PFSK-1 (cell line): ENCODE measurements around the gene CLPTM1L. TPM values are rescaled to one million over a fixed set of nuclear protein-coding genes. Genes with fewer than 3 reads are reported as not detected.

Source experiments
- FOXP2 ChIP-seq: optimal IDR thresholded peaks from 2 replicates; pipeline ENCODE3; 2011; ENCODE audit warnings: borderline replicate concordance, control low read depth, inconsistent platforms; ENCODE audit not compliant: insufficient read depth; ENCODE audit errors: extremely low read length, extremely low read depth
- POLR2AphosphoS5 ChIP-seq: IDR thresholded peaks from 2 replicates; pipeline ENCODE4 v1.6.1; 2012; ENCODE audit warnings: low read depth, mild to moderate bottlenecking, control low read depth, low read length, moderate library complexity
- SIN3A ChIP-seq: IDR thresholded peaks from 2 replicates; pipeline ENCODE4 v1.6.1; 2012; ENCODE audit warnings: mild to moderate bottlenecking, low read length, moderate library complexity, borderline replicate concordance; ENCODE audit not compliant: insufficient read depth
- TAF1 ChIP-seq: IDR thresholded peaks from 2 replicates; pipeline ENCODE4 v1.6.1; 2012; ENCODE audit warnings: low read length, control low read depth, borderline replicate concordance; ENCODE audit not compliant: insufficient read depth
- polyA plus RNA-seq: library from polyadenylated mRNA; unstranded; fragments of >200 nt; gene quantifications from one replicate; pipeline ENCODE4 v1.2.1, GENCODE V29; 2012; ENCODE audit warnings: low read depth, missing spikeins; ENCODE audit not compliant: insufficient read length
- TF ChIP-seq, protein P1 (sequence below), 2 experiments: IDR thresholded peaks; 2 replicates each; pipeline versions ENCODE4 v1.6.1 to v1.8.0; 2011 to 2012; ENCODE audit warnings: low read depth in 2 of 2, low read length in 2 of 2, control low read depth in 1 of 2, inconsistent platforms in 1 of 2, mild to moderate bottlenecking in 1 of 2, moderate library complexity in 1 of 2; ENCODE audit not compliant: insufficient read depth in 1 of 2

The CLPTM1L gene, protein sequence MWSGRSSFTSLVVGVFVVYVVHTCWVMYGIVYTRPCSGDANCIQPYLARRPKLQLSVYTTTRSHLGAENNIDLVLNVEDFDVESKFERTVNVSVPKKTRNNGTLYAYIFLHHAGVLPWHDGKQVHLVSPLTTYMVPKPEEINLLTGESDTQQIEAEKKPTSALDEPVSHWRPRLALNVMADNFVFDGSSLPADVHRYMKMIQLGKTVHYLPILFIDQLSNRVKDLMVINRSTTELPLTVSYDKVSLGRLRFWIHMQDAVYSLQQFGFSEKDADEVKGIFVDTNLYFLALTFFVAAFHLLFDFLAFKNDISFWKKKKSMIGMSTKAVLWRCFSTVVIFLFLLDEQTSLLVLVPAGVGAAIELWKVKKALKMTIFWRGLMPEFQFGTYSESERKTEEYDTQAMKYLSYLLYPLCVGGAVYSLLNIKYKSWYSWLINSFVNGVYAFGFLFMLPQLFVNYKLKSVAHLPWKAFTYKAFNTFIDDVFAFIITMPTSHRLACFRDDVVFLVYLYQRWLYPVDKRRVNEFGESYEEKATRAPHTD
- polyA plus RNA-seq = 91.5 TPM

DNA sequence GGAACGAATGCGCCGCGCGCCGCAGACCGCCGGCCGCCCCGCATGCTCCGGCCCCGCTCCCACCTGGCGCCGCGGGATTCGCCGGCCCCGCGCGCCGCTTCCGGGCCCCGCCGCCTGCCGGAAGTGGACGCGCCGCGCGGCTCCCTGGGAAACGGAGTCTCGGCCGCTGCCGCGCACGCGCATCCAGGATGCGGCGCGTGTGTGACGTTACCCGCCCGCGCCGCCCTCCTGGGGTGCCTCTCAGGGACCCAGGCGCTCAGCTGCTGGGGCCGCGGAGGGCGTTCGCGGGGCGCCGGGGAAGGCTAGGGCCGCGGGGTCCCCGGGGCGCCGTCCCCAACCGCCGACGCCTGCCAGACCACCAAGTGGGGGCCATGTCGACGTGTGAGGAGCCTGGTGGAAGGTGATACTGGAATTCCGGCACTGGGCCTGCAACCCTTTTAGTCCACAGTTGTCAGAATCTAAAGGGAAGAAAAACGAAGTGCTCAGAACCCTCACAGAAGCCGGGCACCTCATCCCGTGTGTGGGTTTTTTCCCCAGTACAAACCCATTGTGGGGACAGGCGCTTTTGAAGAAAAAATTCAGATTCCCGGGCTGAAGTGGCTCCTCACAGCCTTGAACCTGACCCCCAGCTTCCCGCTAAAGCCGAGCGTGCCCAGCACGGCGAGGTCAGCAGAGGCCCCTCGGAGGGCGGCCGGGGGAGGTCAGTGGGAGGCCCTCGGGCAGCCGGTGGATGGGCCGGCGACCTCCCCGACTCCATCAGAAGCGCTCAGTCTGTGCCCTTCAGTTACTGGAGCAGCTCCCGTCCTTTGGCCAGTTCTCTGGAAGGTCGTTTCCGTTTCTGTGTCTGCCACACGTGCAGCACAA is at the start of gene CLPTM1L:
Gene CLPTM1L (minus strand): TSS at position 125 of the 864 bp plus-strand sequence. CDS start 258 bp downstream, outside the sequence.
- peak; percentile 85; the same call in 1 of the 2 replicates for TF ChIP-seq TAF1
- TF ChIP-seq FOXP2 = peak; percentile 37
- TF ChIP-seq, protein P1, sequence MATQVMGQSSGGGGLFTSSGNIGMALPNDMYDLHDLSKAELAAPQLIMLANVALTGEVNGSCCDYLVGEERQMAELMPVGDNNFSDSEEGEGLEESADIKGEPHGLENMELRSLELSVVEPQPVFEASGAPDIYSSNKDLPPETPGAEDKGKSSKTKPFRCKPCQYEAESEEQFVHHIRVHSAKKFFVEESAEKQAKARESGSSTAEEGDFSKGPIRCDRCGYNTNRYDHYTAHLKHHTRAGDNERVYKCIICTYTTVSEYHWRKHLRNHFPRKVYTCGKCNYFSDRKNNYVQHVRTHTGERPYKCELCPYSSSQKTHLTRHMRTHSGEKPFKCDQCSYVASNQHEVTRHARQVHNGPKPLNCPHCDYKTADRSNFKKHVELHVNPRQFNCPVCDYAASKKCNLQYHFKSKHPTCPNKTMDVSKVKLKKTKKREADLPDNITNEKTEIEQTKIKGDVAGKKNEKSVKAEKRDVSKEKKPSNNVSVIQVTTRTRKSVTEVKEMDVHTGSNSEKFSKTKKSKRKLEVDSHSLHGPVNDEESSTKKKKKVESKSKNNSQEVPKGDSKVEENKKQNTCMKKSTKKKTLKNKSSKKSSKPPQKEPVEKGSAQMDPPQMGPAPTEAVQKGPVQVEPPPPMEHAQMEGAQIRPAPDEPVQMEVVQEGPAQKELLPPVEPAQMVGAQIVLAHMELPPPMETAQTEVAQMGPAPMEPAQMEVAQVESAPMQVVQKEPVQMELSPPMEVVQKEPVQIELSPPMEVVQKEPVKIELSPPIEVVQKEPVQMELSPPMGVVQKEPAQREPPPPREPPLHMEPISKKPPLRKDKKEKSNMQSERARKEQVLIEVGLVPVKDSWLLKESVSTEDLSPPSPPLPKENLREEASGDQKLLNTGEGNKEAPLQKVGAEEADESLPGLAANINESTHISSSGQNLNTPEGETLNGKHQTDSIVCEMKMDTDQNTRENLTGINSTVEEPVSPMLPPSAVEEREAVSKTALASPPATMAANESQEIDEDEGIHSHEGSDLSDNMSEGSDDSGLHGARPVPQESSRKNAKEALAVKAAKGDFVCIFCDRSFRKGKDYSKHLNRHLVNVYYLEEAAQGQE (IDR thresholded peaks at IDR 0.05; ENCODE audit: insufficient read depth in 1 of 2, low read depth in 2 of 2, low read length in 2 of 2) = 0 out of 4 replicates have a peak, but pooled peaks of 1 of the 2 experiments have one; percentile 17
- TF ChIP-seq SIN3A = no peak
- TF ChIP-seq POLR2AphosphoS5 = peak; percentile 78

DNA sequence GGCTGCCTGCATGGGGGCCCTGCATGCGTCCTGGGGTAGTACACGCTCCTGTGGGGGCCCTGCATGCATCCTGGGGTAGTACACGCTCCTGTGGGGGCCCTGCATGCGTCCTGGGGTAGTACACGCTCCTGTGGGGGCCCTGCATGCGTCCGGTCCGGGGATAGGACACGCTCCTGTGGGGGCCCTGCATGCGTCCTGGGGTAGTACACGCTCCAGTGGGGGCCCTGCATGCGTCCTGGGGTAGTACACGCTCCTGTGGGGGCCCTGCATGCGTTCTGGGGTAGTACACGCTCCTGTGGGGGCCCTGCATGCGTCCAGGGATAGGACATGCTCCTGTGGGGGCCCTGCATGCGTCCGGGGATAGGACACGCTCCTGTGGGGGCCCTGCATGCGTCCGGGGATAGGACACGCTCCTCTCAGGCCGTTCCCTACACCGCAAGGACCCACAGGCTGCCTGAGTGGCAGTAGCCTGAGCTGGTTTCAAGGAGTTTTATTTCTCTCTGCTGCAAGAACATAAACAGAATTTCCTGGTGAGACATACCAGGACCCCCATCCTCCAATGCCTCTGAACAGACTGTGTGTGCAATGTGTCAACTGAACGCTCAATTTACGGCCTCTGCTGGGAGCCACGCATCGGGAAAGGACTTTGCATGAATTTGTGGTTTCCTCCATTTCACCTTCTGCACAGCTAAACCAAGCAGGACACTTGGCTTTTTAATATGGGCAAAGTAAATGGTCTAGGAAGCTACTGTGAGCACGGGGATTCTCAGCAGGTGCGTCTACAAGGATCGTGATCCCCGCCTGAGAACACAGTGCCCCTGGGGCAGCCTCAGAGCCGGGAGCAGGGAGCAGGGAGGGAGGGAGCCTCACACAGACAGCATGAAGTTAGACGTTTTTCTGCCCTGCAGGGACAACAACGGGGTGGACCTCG is 48.9 kb upstream of the CLPTM1L start:
- no peak for TF ChIP-seq POLR2AphosphoS5

DNA sequence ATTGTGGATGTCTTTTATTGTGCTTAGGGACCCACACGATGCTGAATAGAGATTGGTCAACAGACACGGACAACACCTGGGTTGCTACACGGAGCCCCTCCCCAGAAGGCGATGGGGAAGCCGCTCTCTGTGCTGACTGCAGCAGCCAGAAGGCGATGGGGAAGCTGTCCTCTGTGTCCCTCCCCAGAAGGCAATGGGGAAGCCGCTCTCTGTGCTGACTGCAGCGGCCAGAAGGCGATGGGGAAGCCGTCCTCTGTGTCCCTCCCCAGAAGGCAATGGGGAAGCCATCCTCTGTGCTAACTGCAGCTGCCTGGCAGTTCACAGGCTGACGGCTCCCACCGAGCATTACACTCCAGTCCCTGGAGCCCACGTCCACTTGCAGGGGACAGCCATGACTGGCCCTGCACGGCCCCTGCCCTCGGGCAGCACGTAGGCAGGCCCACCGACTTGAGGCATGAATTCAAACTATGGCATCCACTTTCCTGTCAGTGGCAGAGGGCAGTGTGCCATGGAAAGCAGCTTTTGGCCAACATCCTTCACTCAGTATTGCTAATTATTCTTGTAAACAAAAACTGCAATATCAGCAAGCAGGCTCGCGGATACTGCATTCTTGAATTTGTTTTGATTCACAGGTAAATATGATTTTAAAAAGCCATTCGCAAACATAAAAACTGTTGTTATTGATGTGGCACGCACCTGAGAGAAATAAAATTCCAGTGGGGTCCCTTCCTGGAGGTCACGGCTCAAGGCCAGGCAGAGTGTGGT is 48.1 kb upstream of the CLPTM1L start:
- no peak for TF ChIP-seq FOXP2
- TF ChIP-seq TAF1 = no peak
- TF ChIP-seq, protein P1 (IDR thresholded peaks at IDR 0.05; ENCODE audit: insufficient read depth in 1 of 2, low read depth in 2 of 2, low read length in 2 of 2) = no peak
- TF ChIP-seq SIN3A = no peak
- TF ChIP-seq POLR2AphosphoS5 = no peak

DNA sequence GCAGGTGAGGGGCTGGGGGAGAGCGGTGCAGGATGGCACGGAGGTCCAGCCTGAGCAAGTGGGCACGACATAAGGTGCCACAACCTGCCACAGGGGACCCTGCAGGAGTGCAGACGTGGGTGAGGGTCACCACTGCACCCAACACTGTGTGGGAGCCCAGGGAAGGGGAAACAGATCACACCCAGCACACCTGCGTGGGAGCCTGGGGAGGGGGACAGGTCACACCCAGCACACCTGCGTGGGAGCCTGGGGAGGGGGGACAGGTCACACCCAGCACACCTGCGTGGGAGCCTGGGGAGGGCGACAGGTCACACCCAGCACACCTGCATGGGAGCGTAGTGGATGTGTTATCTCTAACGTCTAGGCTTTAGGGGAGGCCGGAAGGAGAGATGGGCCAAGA is 47.4 kb upstream of the CLPTM1L start:
- TF ChIP-seq FOXP2 = no peak

DNA sequence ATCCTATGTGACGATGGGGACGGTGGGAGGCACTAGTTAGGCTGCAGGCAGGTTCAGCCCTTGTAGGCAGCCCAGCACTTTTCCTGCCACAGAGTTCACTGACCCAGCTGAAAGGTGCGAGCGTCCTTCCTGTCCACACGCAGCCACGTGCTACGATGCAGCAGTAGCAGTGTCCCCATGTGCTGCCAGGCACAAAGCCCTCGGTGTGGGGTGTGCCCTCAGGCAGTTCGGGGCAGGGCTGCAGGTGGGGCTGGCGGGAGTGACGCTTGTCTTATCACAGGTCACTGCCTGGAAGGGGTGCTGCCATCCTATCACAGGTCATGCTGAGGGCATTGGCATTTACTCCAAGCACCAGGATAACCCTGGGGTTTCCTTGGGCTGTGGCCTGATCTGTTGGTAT is 46.8 kb upstream of the CLPTM1L start:
- TF ChIP-seq POLR2AphosphoS5 (no peak), FOXP2 (no peak), SIN3A (no peak)
- TF ChIP-seq, protein P1 (IDR thresholded peaks at IDR 0.05; ENCODE audit: insufficient read depth in 1 of 2, low read depth in 2 of 2, low read length in 2 of 2) = no peak
